Measurements from ENCODE around the gene KCNF1.
A peak's percentile ranks its signal among the peaks of the same experiment; 100 is the strongest.

KCNF1 gene

GRCh38 chr2:10921525-10921924, 9.8 kb downstream of the KCNF1 start:
- DNase-seq: no peak

- peak in 2 of 3 experiments; percentile 33 to 56 for DNase-seq
Observed at GRCh38 chr2:10922307-10923007, 10.7 kb downstream of the KCNF1 start.

- no peak for DNase-seq
Observed at GRCh38 chr2:10923008-10923375, 11.3 kb downstream of the KCNF1 start.

GRCh38 chr2:10923965-10924364, 12.2 kb downstream of the KCNF1 start:
- DNase-seq: no peak

- DNase-seq: no peak
Observed at GRCh38 chr2:10924441-10924840, 12.7 kb downstream of the KCNF1 start.

GRCh38 chr2:10924859-10925258, 13.1 kb downstream of the KCNF1 start:
- no peak for DNase-seq

- no peak for DNase-seq
Observed at GRCh38 chr2:10926191-10926820, 14.6 kb downstream of the KCNF1 start.

- DNase-seq: no peak
Observed at GRCh38 chr2:10930721-10931516, 19.2 kb downstream of the KCNF1 start.

- DNase-seq: no peak
Observed at GRCh38 chr2:10931710-10932255, 20.0 kb downstream of the KCNF1 start.

GRCh38 chr2:10932345-10933151, 20.8 kb downstream of the KCNF1 start:
- DNase-seq: peak; percentile 46 to 75 (median 52)

- DNase-seq: no peak
Observed at GRCh38 chr2:10933700-10934225, 22.0 kb downstream of the KCNF1 start.

- peak in 2 of 3 experiments; percentile 33 to 53 for DNase-seq
Observed at GRCh38 chr2:10934308-10934978, 22.7 kb downstream of the KCNF1 start.

GRCh38 chr2:10934979-10935350, 23.2 kb downstream of the KCNF1 start:
- peak; percentile 72 to 91 (median 82) for DNase-seq

GRCh38 chr2:10935366-10935918, 23.7 kb downstream of the KCNF1 start:
- DNase-seq: no peak

- DNase-seq: peak in 1 of 3 experiments; percentile 27
Observed at GRCh38 chr2:10935953-10936942, 24.5 kb downstream of the KCNF1 start.

- DNase-seq: no peak
Observed at GRCh38 chr2:10939058-10939457, 27.3 kb downstream of the KCNF1 start.

GRCh38 chr2:10940596-10940995, 28.9 kb downstream of the KCNF1 start:
- DNase-seq: no peak

- DNase-seq: no peak
Observed at GRCh38 chr2:10941383-10941782, 29.6 kb downstream of the KCNF1 start.

GRCh38 chr2:10944799-10945198, 33.1 kb downstream of the KCNF1 start:
- DNase-seq: no peak

GRCh38 chr2:10946394-10946793, 34.7 kb downstream of the KCNF1 start:
- DNase-seq: no peak

Measured in NCI-H1417 (cell line).